ENCODE data around the gene GRM7.
A peak's percentile ranks its signal among the peaks of the same experiment; 100 is the strongest.

GRM7 gene

GRCh38 chr3:6860149-6860953, 564 bp upstream of the GRM7 start:
- TF ChIP-seq, protein P1, sequence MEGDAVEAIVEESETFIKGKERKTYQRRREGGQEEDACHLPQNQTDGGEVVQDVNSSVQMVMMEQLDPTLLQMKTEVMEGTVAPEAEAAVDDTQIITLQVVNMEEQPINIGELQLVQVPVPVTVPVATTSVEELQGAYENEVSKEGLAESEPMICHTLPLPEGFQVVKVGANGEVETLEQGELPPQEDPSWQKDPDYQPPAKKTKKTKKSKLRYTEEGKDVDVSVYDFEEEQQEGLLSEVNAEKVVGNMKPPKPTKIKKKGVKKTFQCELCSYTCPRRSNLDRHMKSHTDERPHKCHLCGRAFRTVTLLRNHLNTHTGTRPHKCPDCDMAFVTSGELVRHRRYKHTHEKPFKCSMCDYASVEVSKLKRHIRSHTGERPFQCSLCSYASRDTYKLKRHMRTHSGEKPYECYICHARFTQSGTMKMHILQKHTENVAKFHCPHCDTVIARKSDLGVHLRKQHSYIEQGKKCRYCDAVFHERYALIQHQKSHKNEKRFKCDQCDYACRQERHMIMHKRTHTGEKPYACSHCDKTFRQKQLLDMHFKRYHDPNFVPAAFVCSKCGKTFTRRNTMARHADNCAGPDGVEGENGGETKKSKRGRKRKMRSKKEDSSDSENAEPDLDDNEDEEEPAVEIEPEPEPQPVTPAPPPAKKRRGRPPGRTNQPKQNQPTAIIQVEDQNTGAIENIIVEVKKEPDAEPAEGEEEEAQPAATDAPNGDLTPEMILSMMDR (IDR thresholded peaks at IDR 0.05; ENCODE audit: insufficient read depth, low read depth, low read length, missing control alignments): no peak
- DNase-seq (ENCODE audit: low read depth): no peak
- peak overlapping the region; percentile 6; the same call in 1 of the 2 replicates for H3K4me3 ChIP-seq (ENCODE audit: low read depth, low read length)

GRCh38 chr3:6861625-6862000, 698 bp downstream of the GRM7 start:
- TF ChIP-seq, protein P1 (IDR thresholded peaks at IDR 0.05; ENCODE audit: insufficient read depth, low read depth, low read length, missing control alignments): no peak
- no peak for DNase-seq (ENCODE audit: low read depth)
- no peak overlapping the region for H3K4me3 ChIP-seq (ENCODE audit: low read depth, low read length)

DNA sequence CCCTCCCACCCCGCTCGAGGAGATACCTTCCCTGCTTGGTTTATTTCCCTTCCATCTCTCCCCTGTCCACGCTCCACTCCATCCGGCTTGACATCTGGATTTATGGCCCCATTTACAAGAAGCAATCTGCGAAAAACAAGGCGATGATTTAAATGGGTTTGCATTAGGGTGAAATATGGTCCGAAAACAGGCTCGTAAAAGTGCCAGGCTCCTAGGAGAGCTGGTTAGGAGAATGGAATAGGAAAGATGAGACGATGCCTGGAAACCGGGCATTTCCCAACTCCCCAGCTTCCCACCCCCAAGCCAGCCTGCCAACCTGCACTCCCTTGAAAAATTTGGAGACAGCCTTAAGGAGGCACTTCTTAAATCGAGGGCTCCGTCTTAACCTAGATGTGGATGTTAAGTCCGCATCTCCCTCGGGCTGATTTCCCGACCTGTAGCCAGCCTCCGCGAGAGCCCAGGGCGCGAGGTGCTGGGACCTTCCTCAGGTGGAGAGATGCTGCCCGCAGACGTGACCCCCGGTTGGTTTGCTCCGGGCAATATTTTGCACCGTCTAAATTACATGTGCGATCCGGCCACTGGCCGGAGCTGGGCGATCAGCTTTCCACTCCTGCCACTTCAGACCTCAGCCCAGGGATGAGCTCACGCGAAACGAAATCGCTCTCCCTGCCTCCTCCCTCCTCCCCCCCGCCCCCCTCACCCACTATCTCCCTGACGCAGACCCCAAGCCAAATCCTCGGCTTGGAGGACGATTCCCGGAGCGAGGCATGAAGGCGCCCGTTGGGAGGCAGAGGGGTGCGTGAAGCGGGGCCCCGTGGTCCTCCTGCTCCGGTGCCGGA, 1.3 kb downstream of the GRM7 start:
- no peak for DNase-seq (ENCODE audit: low read depth)
- H3K4me3 ChIP-seq (ENCODE audit: low read depth, low read length): no peak overlapping the region
- TF ChIP-seq, protein P1 (IDR thresholded peaks at IDR 0.05; ENCODE audit: insufficient read depth, low read depth, low read length, missing control alignments): no peak

GRCh38 chr3:6862880-6863195, 1.9 kb downstream of the GRM7 start:
- DNase-seq (ENCODE audit: low read depth): no peak
- no peak overlapping the region for H3K4me3 ChIP-seq (ENCODE audit: low read depth, low read length)
- TF ChIP-seq, protein P1 (IDR thresholded peaks at IDR 0.05; ENCODE audit: insufficient read depth, low read depth, low read length, missing control alignments): no peak

- TF ChIP-seq, protein P1 (IDR thresholded peaks at IDR 0.05; ENCODE audit: insufficient read depth, low read depth, low read length, missing control alignments): no peak
- DNase-seq (ENCODE audit: low read depth): no peak
- H3K4me3 ChIP-seq (ENCODE audit: low read depth, low read length): no peak overlapping the region
Measured at GRCh38 chr3:6867269-6867668, 6.4 kb downstream of the GRM7 start.

DNA sequence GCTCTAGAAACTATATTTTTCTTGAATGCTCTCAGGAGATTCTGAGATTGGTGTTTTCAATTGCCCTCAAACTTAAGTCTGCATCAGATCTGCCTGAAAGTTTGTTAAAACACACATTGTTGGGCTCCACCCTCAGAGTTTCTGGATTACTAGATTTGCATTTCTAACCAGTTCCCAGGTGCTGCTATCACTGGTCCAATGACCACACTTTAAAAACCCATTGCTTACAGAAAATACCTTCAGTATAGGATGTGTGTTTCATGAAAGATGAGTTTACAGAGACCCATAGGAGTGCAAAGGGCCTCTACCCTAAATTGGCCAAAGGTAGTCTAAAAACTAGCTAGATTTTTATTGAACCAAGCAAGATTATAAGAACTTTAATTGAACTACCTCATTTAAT, 17.8 kb downstream of the GRM7 start:
- TF ChIP-seq, protein P1 (IDR thresholded peaks at IDR 0.05; ENCODE audit: insufficient read depth, low read depth, low read length, missing control alignments): no peak
- peak; percentile 18 for DNase-seq (ENCODE audit: low read depth)
- H3K4me3 ChIP-seq (ENCODE audit: low read depth, low read length): no peak overlapping the region
